Neural crest cell (in vitro differentiated cells): Measurements from ENCODE around the gene SPDYC. TPM values are rescaled to one million over a fixed set of nuclear protein-coding genes. Genes with fewer than 3 reads are reported as not detected.

ENCODE experiments used
- DNase-seq: peaks from one replicate; pipeline ENCODE4 v3.0.0; 2021; ENCODE audit warnings: low read depth, mixed read lengths, low spot score
- H3K27ac Mint-ChIP-seq: one replicate; pipeline ENCODE4 v1.8.0; 2021; ENCODE audit warnings: mild to moderate bottlenecking, mixed read lengths; ENCODE audit not compliant: unreplicated experiment
- H3K27me3 Mint-ChIP-seq: 2 replicates; pipeline ENCODE4 v1.8.0; 2021; ENCODE audit warnings: low read depth, mild to moderate bottlenecking, mixed read lengths
- H3K36me3 Mint-ChIP-seq: 2 replicates; pipeline ENCODE4 v1.8.0; 2021; ENCODE audit warnings: low read depth, mild to moderate bottlenecking, mixed read lengths
- H3K4me1 Mint-ChIP-seq: 2 replicates; pipeline ENCODE4 v1.8.0; 2021; ENCODE audit warnings: mixed read lengths
- H3K4me3 Mint-ChIP-seq: one replicate; pipeline ENCODE4 v1.8.0; 2021; ENCODE audit warnings: mild to moderate bottlenecking, mixed read lengths
- H3K9me3 Mint-ChIP-seq: 2 replicates; pipeline ENCODE4 v1.8.0; 2021; ENCODE audit warnings: mixed read lengths
- total RNA-seq: library from RNA; stranded (reverse); gene quantifications from 2 replicates; pipeline ENCODE4 v1.2.1, GENCODE V29; 2021
- TF ChIP-seq, protein P1 (sequence below): fragments of 200-600 bp; sonication (generic); conservative IDR thresholded peaks from 2 replicates; pipeline ENCODE4 v1.5.0; 2021; ENCODE audit warnings: antibody characterized with exemption, mild to moderate bottlenecking

Gene SPDYC
- total RNA-seq, 1 donor from 2014 or later = not detected

DNA sequence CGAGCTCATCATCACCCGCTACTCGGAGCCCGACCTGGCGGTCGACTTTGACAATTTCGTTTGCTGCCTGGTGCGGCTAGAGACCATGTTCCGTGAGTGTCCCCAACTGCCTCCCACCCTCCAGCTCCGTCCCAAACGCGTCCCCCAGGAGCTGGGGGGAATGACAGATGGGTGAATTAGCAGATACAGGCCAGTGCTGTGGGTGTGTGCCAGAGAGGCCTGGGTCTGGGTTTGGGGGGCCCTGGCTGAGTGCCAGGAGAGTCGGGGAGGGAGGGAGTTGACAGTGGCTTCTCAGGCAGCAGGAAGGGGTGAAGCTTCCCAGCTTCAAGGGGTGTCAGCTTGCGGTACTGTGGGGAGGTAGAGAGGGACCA lies 40.3 kb downstream of the SPDYC start:
- no peak overlapping the region for H3K27ac Mint-ChIP-seq
- H3K36me3 Mint-ChIP-seq = no peaks in the 10 kb centered on the region

DNA sequence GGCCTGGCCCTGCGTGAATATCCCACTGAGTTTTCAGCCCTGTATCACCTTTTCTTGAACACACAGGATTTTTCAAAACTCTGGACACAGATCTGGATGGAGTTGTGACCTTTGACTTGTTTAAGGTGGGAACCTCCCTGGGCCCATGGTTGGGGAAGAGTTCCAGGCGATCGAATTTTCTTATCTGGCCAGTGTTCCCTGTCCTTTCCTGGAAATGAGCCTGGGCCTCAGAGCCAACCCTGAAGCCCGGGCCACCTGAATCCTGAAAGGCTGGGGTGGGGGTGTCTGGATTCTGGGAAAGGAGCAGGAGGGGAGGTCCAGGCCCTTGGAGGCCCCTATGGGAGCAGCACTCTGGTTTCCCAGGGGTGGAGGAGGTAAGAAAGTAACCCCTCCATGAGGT lies 40.7 kb downstream of the SPDYC start:
- H3K9me3 Mint-ChIP-seq = no peaks in the 10 kb centered on the region
- H3K4me1 Mint-ChIP-seq = peaks cover 7% of the 10 kb centered on the region
- no peaks in the 10 kb centered on the region for H3K27me3 Mint-ChIP-seq
- H3K36me3 Mint-ChIP-seq = no peaks in the 10 kb centered on the region
- no peak overlapping the region for H3K27ac Mint-ChIP-seq
- no peak overlapping the region for H3K4me3 Mint-ChIP-seq
- TF ChIP-seq, protein P1, sequence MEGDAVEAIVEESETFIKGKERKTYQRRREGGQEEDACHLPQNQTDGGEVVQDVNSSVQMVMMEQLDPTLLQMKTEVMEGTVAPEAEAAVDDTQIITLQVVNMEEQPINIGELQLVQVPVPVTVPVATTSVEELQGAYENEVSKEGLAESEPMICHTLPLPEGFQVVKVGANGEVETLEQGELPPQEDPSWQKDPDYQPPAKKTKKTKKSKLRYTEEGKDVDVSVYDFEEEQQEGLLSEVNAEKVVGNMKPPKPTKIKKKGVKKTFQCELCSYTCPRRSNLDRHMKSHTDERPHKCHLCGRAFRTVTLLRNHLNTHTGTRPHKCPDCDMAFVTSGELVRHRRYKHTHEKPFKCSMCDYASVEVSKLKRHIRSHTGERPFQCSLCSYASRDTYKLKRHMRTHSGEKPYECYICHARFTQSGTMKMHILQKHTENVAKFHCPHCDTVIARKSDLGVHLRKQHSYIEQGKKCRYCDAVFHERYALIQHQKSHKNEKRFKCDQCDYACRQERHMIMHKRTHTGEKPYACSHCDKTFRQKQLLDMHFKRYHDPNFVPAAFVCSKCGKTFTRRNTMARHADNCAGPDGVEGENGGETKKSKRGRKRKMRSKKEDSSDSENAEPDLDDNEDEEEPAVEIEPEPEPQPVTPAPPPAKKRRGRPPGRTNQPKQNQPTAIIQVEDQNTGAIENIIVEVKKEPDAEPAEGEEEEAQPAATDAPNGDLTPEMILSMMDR = no peak
- DNase-seq = no peak

More for the DNA sequence above, 40.3 kb downstream of the SPDYC start:
- H3K4me1 Mint-ChIP-seq = peaks cover 7% of the 10 kb centered on the region
- H3K4me3 Mint-ChIP-seq = no peak overlapping the region
- H3K27me3 Mint-ChIP-seq = no peaks in the 10 kb centered on the region
- TF ChIP-seq, protein P1 = no peak
- no peak for DNase-seq
- no peaks in the 10 kb centered on the region for H3K9me3 Mint-ChIP-seq

DNA sequence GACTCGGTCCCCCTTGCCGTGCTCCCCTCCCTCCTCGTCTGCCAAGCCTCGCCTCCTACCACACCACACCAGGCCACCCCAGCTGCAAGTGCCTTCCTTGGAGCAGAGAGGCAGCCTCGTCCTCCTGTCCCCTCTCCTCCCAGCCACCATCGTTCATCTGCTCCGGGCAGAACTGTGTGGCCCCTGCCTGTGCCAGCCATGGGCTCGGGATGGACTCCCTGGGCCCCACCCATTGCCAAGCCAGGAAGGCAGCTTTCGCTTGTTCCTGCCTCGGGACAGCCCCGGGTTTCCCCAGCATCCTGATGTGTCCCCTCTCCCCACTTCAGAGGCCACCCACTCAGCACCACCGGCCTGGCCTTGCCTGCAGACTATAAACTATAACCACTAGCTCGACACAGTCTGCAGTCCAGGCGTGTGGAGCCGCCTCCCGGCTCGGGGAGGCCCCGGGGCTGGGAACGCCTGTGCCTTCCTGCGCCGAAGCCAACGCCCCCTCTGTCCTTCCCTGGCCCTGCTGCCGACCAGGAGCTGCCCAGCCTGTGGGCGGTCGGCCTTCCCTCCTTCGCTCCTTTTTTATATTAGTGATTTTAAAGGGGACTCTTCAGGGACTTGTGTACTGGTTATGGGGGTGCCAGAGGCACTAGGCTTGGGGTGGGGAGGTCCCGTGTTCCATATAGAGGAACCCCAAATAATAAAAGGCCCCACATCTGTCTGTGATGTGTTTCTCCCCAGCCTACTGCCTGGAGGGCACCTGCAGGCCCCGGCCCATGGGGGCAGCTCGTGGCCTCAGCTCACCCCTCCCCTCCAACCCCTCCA lies 41.5 kb downstream of the SPDYC start:
- no peak for DNase-seq
- H3K4me3 Mint-ChIP-seq = no peak overlapping the region
- peak overlapping the region; percentile 57 for H3K27ac Mint-ChIP-seq
- no peaks in the 10 kb centered on the region for H3K36me3 Mint-ChIP-seq
- TF ChIP-seq, protein P1 = no peak
- H3K4me1 Mint-ChIP-seq = peaks cover 7% of the 10 kb centered on the region
- H3K27me3 Mint-ChIP-seq = no peaks in the 10 kb centered on the region
- H3K9me3 Mint-ChIP-seq = no peaks in the 10 kb centered on the region

DNA sequence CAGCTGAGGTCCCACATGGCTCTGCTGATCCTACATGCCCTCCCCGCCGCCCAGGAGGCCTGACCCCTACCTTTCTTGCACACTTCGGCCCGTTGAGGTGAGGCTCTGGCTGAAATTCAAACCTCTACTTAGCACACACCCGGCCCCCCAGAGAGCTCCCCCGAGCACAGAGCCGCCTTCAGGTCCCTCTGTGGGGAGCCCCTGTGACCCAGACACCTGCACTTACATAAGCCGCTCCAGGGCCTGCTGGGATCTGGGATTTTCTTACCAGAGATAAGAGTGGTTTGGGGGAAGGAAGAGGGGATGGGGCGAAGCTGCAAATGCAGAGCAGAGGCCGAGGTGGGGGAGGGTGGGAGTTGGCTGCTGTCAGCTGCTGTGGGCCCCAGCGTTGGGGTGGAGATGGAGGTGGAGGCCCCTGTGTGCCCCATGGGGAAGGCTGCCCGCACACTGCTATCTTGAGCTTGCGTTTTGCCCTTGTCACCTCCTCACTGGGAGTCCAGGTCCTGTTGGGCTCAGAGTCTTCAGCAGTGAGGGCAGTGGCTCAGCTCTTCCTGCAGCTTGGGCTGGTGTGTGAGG lies 42.3 kb downstream of the SPDYC start:
- Mint-ChIP-seq H3K4me1 (peaks cover 7% of the 10 kb centered on the region), H3K27me3 (no peaks in the 10 kb centered on the region), H3K4me3 (no peak overlapping the region), H3K9me3 (no peaks in the 10 kb centered on the region), H3K36me3 (no peaks in the 10 kb centered on the region), H3K27ac (peak overlapping the region; percentile 57)
- TF ChIP-seq, protein P1 = no peak
- no peak for DNase-seq

DNA sequence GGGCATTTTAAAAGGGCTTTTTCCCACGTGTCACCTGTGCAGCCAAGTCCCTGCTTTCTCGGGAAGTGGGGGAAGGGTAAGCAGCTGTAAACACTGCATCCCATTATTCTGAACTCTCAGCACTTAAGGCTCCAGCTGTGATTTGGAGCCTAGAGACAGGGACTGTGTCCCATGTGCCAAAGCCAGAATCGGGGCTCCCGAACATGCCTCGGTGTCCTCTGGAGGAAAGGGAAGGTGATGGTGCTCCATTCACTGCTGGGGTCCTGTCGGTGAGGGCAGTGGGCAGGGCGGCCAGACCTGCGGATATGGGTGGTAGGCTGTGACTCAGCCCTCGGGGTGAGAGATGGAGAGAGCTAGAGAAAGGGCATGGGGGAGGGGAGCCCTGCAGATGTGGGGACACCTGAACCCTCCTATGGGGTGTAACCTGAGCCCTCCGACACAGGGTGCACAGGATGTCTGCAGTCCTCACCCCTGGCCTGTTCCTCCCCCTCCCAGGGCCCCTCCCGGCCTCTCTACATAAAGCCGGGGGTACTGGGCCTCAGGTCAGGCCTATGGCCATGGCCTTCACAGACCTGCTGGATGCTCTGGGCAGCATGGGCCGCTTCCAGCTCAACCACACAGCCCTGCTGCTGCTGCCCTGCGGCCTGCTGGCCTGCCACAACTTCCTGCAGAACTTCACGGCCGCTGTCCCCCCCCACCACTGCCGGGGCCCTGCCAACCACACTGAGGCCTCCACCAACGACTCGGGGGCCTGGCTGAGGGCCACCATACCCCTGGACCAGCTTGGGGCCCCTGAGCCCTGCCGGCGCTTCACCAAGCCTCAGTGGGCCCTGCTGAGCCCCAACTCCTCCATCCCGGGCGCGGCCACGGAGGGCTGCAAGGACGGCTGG lies 43.5 kb downstream of the SPDYC start:
- no peak for DNase-seq
- H3K27ac Mint-ChIP-seq = peak overlapping the region; percentile 57
- H3K4me3 Mint-ChIP-seq = no peak overlapping the region
- no peaks in the 10 kb centered on the region for H3K9me3 Mint-ChIP-seq
- no peaks in the 10 kb centered on the region for H3K27me3 Mint-ChIP-seq
- peaks cover 7% of the 10 kb centered on the region for H3K4me1 Mint-ChIP-seq
- TF ChIP-seq, protein P1 = no peak
- no peaks in the 10 kb centered on the region for H3K36me3 Mint-ChIP-seq
